ENCODE results near the gene MIER3.
"Not testable (repeated sequence)": the region's sequence is repeated elsewhere in the genome, so short reads cannot be mapped to it uniquely, and the experiment has no call there.

The MIER3 gene

DNA sequence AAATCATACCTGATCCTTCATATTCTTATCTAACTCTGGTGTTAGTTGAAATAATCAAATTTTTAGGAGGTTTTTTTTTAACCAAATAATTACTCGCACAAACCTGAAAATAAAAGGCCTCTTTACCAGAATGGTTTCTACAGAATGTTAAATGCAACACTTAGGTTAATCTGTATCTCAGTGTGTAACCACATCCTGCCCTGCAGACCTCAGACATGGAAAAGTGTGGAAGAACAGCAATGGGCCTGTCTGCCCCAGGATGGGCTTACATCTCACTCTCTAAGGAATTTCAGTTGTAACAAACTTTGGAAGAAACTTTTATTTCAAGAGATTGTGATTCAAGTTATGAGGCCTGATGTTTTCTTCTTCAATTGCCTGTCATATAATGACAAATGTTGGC, 32.5 kb upstream of the MIER3 start:
- no peak overlapping the region for H3K4me3 ChIP-seq
- no peak overlapping the region for H3K9ac ChIP-seq
- TF ChIP-seq Cebpa-rat (IDR thresholded peaks at IDR 0.05): no peak
- H3K4me1 ChIP-seq: peaks cover 17 to 59% (median 46%) of the 10 kb centered on the region in 10 experiments
- H3K27ac ChIP-seq: peak overlapping the region in 1 of 11 experiments; percentile 17; a peak in 1 of 22 replicates
- H3K4me2 ChIP-seq: peak overlapping the region in 9 of 11 experiments; percentile 16 to 74 (median 33); a peak in 11 of 22 replicates
- H4K20me1 ChIP-seq: no peaks in the 10 kb centered on the region
- peaks cover 0 to 6% (median 0%) of the 10 kb centered on the region in 11 experiments; a peak in 2 of 22 replicates for H3K9me3 ChIP-seq (replicated peaks in 1 of 11)
- H3K36me3 ChIP-seq: no peaks in the 10 kb centered on the region
- no peaks in the 10 kb centered on the region for H3K27me3 ChIP-seq

DNA sequence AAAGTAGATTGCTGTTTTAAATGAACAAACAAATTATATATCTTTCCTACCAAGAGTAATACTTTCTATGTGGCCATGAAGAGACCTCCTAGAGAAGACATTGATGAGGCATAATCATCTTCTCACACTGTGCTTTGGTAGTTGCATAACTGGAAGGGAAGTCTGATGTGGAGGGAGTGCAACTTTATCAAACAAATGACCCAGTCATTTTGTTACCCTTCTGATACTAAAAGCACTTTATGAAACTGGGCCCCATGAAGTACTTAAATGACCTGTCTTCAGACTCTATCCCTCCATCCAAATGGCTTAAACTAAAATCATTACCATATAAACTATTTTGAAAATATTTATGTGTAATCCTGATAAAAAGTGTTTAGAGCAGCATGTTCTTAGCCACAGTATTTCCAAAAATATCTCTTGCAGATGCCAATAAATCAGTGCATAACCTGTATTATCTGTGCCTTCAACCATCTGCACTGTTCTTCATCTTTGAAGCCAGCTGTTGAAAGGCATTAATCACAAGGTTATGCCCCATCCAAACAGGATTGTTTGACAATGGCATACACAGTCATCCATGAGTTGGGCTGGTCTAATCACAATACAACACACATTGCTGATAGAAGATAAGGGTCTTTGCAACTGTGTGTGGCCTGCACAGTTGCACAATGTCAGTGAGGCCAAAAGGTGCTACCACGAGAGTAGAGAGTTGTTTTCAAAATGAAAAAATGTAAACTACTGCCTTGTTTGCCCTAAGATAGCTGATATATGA, 31.9 kb upstream of the MIER3 start:
- no peak for TF ChIP-seq Cebpa-rat (IDR thresholded peaks at IDR 0.05)

DNA sequence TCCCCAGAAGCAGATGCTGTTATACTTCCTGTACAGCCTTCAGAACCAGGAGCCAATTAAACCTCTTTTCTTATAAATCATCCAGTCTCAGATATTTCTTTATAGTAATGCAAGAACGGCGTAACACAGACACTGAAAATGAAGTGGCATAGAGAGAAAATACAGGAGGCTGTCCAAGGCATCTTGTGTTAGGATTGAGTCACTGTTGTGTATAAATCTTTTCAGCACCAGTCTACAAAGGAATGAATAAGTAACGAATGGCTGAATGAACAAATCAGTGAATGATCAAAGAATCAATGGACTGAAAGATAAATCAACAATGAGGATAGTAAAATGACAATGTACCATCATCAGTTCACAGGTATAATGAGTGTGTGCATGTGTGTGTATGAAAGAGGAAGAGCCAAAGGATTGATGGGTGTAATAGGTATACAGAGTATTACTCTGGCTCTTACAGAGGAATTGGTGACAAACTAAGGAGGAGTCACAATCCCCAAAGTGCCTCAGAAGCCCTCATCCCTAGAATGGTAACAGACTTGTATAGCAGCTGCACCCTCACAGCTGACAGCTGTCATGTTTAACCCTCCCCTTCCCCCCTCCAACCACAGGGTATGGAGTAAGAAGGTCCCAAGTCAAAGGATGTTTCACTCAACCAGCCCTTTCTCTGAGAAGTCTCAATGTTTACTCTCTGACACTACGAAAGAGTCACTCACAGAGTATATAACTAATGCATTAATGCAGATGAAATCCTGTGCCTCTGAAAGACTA, 29.8 kb upstream of the MIER3 start:
- Histone ChIP-seq H4K20me1 (no peaks in the 10 kb centered on the region), H3K9ac (no peak overlapping the region), H3K4me1 (peaks cover 17 to 53% (median 44%) of the 10 kb centered on the region in 10 experiments), H3K27ac (peak overlapping the region in 4 of 11 experiments; percentile 10 to 45 (median 23); a peak in 3 of 22 replicates), H3K4me2 (peak overlapping the region in 8 of 11 experiments; percentile 13 to 50 (median 34); a peak in 12 of 22 replicates), H3K36me3 (no peaks in the 10 kb centered on the region), H3K9me3 (replicated peaks in 1 of 11) (peaks cover 0 to 6% (median 0%) of the 10 kb centered on the region in 11 experiments; a peak in 2 of 22 replicates), H3K4me3 (no peak overlapping the region), H3K27me3 (no peaks in the 10 kb centered on the region)
- TF ChIP-seq Cebpa-rat (IDR thresholded peaks at IDR 0.05): no peak

More for the DNA sequence above, 31.9 kb upstream of the MIER3 start:
- H3K4me3 ChIP-seq: no peak overlapping the region
- H3K36me3 ChIP-seq: no peaks in the 10 kb centered on the region
- peak overlapping the region in 8 of 11 experiments; percentile 5 to 74 (median 40); a peak in 11 of 22 replicates for H3K4me2 ChIP-seq
- no peaks in the 10 kb centered on the region for H3K27me3 ChIP-seq
- H3K9me3 ChIP-seq (replicated peaks in 1 of 11): peaks cover 0 to 6% (median 0%) of the 10 kb centered on the region in 11 experiments; a peak in 2 of 22 replicates
- no peak overlapping the region for H3K9ac ChIP-seq
- no peaks in the 10 kb centered on the region for H4K20me1 ChIP-seq
- H3K4me1 ChIP-seq: peaks cover 17 to 59% (median 46%) of the 10 kb centered on the region in 10 experiments
- no peak overlapping the region for H3K27ac ChIP-seq

DNA sequence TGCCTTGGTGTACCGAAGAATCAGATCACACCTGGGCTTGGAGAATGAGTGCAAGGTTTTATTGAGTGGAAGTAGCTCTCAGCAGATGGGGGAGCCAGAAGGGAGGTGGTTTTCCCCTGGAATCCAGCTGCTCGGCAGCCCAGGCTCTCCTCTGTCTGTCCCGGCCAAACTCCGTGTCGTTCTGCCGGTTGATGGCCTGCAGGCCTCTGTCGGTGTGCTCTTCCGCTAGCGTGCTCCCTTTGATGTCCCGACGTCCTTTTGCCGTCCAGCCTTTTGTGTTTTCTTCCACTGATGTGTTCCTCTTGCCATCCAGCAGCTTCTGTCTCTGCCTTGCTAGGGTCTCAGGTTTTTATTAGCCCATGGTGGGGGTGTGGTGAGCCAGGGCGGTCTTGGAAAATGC, 28.0 kb upstream of the MIER3 start:
- H3K27me3 ChIP-seq: no peaks in the 10 kb centered on the region
- H3K27ac ChIP-seq: no peak overlapping the region
- H3K4me1 ChIP-seq: peaks cover 0 to 35% (median 27%) of the 10 kb centered on the region in 10 experiments; a peak in 15 of 20 replicates
- no peak overlapping the region for H3K4me2 ChIP-seq
- no peak for TF ChIP-seq Cebpa-rat (IDR thresholded peaks at IDR 0.05)
- H3K9ac ChIP-seq: no peak overlapping the region
- H4K20me1 ChIP-seq: no peaks in the 10 kb centered on the region
- H3K9me3 ChIP-seq (replicated peaks in 1 of 11): peaks cover 0 to 6% (median 0%) of the 10 kb centered on the region in 11 experiments; a peak in 2 of 22 replicates
- H3K36me3 ChIP-seq: no peaks in the 10 kb centered on the region
- H3K4me3 ChIP-seq: no peak overlapping the region

DNA sequence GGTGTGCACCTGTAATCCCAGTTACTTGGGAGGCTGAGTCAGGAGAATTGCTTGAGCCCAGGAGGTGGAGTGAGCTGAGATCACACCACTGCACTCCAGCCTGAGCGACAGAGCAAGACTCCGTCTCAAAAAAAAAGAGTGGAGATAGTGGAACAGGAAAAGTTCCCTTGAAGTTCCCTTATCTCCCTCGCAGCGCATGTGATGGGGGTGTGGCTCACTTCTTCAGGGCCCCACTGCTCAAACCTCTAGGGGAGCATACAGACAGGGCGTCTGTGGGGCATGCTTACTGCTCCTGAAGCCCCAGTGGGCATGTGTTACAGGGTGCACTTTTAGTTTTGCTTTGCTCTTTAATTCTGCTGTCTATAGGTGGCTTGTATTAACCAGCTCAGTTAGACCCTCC, 27.6 kb upstream of the MIER3 start:
- H3K36me3 ChIP-seq; H3K9ac ChIP-seq; H3K4me3 ChIP-seq; H3K27ac ChIP-seq; H4K20me1 ChIP-seq; H3K27me3 ChIP-seq; H3K9me3 ChIP-seq (replicated peaks in 1 of 11); H3K4me2 ChIP-seq: not testable (repeated sequence)
- peaks cover 0 to 30% (median 24%) of the 10 kb centered on the region in 10 experiments; a peak in 14 of 20 replicates for H3K4me1 ChIP-seq

DNA sequence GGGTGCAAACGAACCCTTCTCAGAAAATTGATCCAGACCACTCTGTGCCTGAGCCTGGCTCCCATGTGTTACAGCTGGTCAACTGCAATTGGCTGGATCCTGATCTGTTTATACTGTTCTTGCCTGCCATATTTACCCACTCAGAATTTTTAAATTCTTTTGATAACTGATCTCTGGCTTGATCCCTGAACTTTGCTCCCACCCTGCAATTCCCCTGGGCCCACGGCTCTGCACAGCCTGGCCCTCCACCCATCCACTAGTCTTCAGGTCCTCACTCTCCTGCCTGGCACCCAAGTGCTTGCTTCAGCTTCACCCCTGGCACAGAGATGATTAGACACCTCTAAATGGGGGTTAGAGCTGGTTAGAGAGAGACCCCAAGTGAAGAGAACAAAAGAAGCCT, 25.9 kb upstream of the MIER3 start:
- Histone ChIP-seq H3K4me2 (no peak overlapping the region), H3K9me3 (replicated peaks in 1 of 11) (peaks cover 0 to 6% (median 0%) of the 10 kb centered on the region in 11 experiments; a peak in 2 of 22 replicates), H3K4me1 (peaks cover 0 to 22% (median 17%) of the 10 kb centered on the region in 10 experiments; a peak in 10 of 20 replicates), H3K36me3 (no peaks in the 10 kb centered on the region), H3K4me3 (no peak overlapping the region), H4K20me1 (no peaks in the 10 kb centered on the region), H3K9ac (no peak overlapping the region), H3K27me3 (no peaks in the 10 kb centered on the region), H3K27ac (no peak overlapping the region)
- no peak for TF ChIP-seq Cebpa-rat (IDR thresholded peaks at IDR 0.05)

DNA sequence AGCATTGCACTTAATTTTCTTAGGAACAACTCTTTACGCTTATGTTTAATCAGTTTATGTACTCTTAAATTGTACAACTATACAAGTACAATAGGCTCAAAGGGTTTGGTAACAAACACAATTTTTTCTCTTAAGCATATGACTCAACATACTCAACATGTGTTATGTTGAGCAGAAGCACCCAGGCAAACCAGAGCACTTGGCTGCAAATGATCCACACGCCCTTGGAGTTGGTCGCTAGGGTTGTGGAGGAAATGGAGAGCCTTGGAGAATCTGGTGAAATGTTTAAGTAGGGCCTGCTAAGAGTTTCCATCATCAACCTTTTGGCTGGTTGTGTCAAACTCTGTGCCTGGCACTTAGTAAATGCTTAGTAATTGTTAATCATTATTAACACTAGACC, 25.1 kb upstream of the MIER3 start:
- H3K4me3 ChIP-seq: no peak overlapping the region
- TF ChIP-seq Cebpa-rat (IDR thresholded peaks at IDR 0.05): no peak
- no peak overlapping the region for H3K9ac ChIP-seq
- peaks cover 0 to 6% (median 0%) of the 10 kb centered on the region in 11 experiments; a peak in 2 of 22 replicates for H3K9me3 ChIP-seq (replicated peaks in 1 of 11)
- peaks cover 0 to 17% (median 11%) of the 10 kb centered on the region in 10 experiments; a peak in 10 of 20 replicates for H3K4me1 ChIP-seq
- no peaks in the 10 kb centered on the region for H3K27me3 ChIP-seq
- no peaks in the 10 kb centered on the region for H3K36me3 ChIP-seq
- no peak overlapping the region for H3K27ac ChIP-seq
- no peaks in the 10 kb centered on the region for H4K20me1 ChIP-seq
- H3K4me2 ChIP-seq: no peak overlapping the region

DNA sequence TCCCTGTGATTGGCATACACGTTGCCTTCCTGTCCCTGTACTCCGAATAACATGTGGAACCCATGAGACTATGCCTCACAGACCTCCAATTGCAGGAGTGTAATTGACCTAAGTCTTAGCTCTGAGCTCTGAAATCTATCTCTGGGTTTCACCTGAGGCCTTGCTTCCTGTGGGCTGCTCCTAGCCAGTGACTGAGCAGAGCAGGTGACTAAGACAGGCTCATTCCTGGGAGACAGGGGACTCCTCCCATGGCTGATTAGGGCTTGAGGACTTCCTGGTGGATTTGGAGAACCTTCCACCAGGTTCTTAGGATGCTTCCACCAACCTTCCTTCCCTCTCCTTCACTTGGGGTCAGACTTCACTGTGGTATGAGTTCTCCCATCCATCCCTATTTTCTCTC, 22.3 kb upstream of the MIER3 start:
- Histone ChIP-seq H3K4me2 (no peak overlapping the region), H3K9ac (no peak overlapping the region), H3K27ac (no peak overlapping the region), H3K9me3 (replicated peaks in 1 of 11) (peaks cover 0 to 2% (median 0%) of the 10 kb centered on the region in 11 experiments; a peak in 2 of 22 replicates), H3K27me3 (no peaks in the 10 kb centered on the region), H3K4me1 (no peaks in the 10 kb centered on the region), H3K4me3 (no peak overlapping the region), H4K20me1 (no peaks in the 10 kb centered on the region), H3K36me3 (no peaks in the 10 kb centered on the region)
- no peak for TF ChIP-seq Cebpa-rat (IDR thresholded peaks at IDR 0.05)

DNA sequence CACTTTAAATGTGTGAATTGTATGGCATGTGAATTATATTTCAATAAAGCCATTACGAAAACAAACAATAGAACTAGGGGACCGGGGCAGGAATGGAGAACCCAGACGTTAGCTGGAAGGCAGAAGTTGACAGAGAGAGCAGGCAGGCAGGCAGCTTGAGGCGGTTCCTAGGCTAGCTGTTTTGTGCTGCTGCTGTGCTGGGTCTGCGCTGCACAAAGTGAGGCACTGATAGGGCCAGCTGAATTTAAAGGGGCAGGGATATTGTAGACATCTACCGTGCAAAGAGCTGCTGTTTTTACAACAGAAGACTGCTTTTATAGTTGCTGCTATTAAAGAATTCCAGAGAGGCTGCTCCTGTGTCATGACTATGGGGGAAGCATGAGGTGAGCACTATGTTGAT, 21.6 kb upstream of the MIER3 start:
- no peak for TF ChIP-seq Cebpa-rat (IDR thresholded peaks at IDR 0.05)

More for the DNA sequence above, 21.6 kb upstream of the MIER3 start:
- Histone ChIP-seq H3K27me3 (no peaks in the 10 kb centered on the region), H3K27ac (no peak overlapping the region), H3K4me1 (no peaks in the 10 kb centered on the region), H4K20me1 (no peaks in the 10 kb centered on the region), H3K36me3 (no peaks in the 10 kb centered on the region), H3K9ac (no peak overlapping the region), H3K4me2 (no peak overlapping the region), H3K9me3 (replicated peaks in 1 of 11) (peaks cover 0 to 6% (median 0%) of the 10 kb centered on the region in 11 experiments; a peak in 2 of 22 replicates), H3K4me3 (no peak overlapping the region)
